HCT116 (cell line): ENCODE data around the gene RAI2. TPM values are rescaled to one million over a fixed set of nuclear protein-coding genes. Genes with fewer than 3 reads are reported as not detected.

Experiments
- ATAC-seq: fragments of 200-7000 bp; cut with Tn5 transposase; 2 replicates; pipeline ENCODE4 v1.9.1; 2020; ENCODE audit warnings: mild to moderate bottlenecking, moderate library complexity
- BruUV-seq: library from RNA; stranded (reverse); fragments of 400-500 nt; replicated peaks from 2 replicates; lab custom pipeline; 2021; lab: Mats Ljungman, UMichigan
- CTCF ChIA-PET: fragments of 300-600 bp; sonication (Branson Sonifier 250); formaldehyde crosslinking; loops from one replicate; lab custom pipeline; 2021; ENCODE audit warnings: antibody characterized with exemption; lab: Charles Lee
- POLR2A ChIA-PET: fragments of 300-600, 350-600 bp; sonication (Branson Sonifier 250); formaldehyde crosslinking; loops from one replicate; lab custom pipeline; 2021; ENCODE audit warnings: antibody characterized with exemption; lab: Charles Lee
- RAD21 ChIA-PET, 2 experiments: fragments of 300-600 bp; sonication (Branson Sonifier 250); formaldehyde crosslinking; loops; one replicate each; lab custom pipeline; 2023; ENCODE audit warnings: low total read pairs in 2 of 2; ENCODE audit not compliant: uncharacterized antibody in 2 of 2, unreplicated experiment in 2 of 2, low non-redundant PET in 1 of 2; lab: Charles Lee
- DNase-seq: peaks from one replicate; pipeline ENCODE4 v3.0.0-alpha.2; 2010; ENCODE audit warnings: low read depth, low spot score
- H2AFZ ChIP-seq: fragments of 200-600 bp; shearing (Covaris generic), sonication (generic); 2 replicates; pipeline ENCODE4 v1.6.1; 2017; ENCODE audit warnings: low read depth, mixed run types, mixed read lengths, antibody characterized with exemption, low read length; ENCODE audit not compliant: poor library complexity, severe bottlenecking
- H3K27ac ChIP-seq: 2 replicates; pipeline ENCODE4 v1.5.1; 2012; ENCODE audit warnings: low read depth, low read length
- H3K27me3 ChIP-seq: fragments of 200-600 bp; sonication (generic); 2 replicates; pipeline ENCODE4 v1.6.1; 2016; ENCODE audit warnings: mixed run types, low read length, mixed read lengths; ENCODE audit not compliant: insufficient read depth
- H3K36me3 ChIP-seq, 2 experiments: fragments of 200-500 bp in 1 of 2; fragments of 200-600 bp in 1 of 2; sonication (Bioruptor generic) in 1 of 2; sonication (generic) in 1 of 2; 2 replicates each; pipeline versions ENCODE4 v1.5.1 to v1.6.1; 2014 to 2016; ENCODE audit warnings: low read length in 2 of 2, inconsistent platforms in 1 of 2, mixed read lengths in 1 of 2, mixed run types in 1 of 2; ENCODE audit not compliant: insufficient read depth in 2 of 2, control insufficient read depth in 1 of 2
- H3K4me1 ChIP-seq, 2 experiments: fragments of 200-600 bp in 1 of 2; sonication (generic) in 1 of 2; 2 replicates each; pipeline versions ENCODE4 v1.5.1 to v1.6.1; 2012 to 2017; ENCODE audit warnings: low read length in 2 of 2, inconsistent platforms in 1 of 2, mild to moderate bottlenecking in 1 of 2, mixed read lengths in 1 of 2, mixed run types in 1 of 2, moderate library complexity in 1 of 2; ENCODE audit not compliant: insufficient read depth in 2 of 2, control insufficient read depth in 1 of 2
- H3K4me2 ChIP-seq: fragments of 200-600 bp; sonication (generic); 2 replicates; pipeline ENCODE4 v1.6.1; 2017; ENCODE audit warnings: mixed run types, low read length, mixed read lengths
- H3K4me3 ChIP-seq, 2 experiments: fragments of 200-600 bp in 1 of 2; sonication (generic) in 1 of 2; replicated peaks in 1 of 2; 2 replicates each; pipeline ENCODE4 v1.5.1; 2011 to 2016; ENCODE audit warnings: low read length in 2 of 2, control low read depth in 1 of 2, low read depth in 1 of 2, mild to moderate bottlenecking in 1 of 2, mixed read lengths in 1 of 2, mixed run types in 1 of 2
- H3K79me2 ChIP-seq: fragments of 200-600 bp; sonication (generic); 2 replicates; pipeline ENCODE4 v1.6.1; 2017; ENCODE audit warnings: mild to moderate bottlenecking, mixed run types, low read length, moderate library complexity, mixed read lengths; ENCODE audit not compliant: insufficient read depth
- H3K9ac ChIP-seq: fragments of 200-600 bp; sonication (generic); 2 replicates; pipeline ENCODE4 v1.6.1; 2016; ENCODE audit warnings: low read length, mixed read lengths
- H3K9me2 ChIP-seq: fragments of 200-600 bp; sonication (generic), shearing (Covaris generic); 2 replicates; pipeline ENCODE4 v1.6.1; 2017; ENCODE audit warnings: mixed run types, mild to moderate bottlenecking, moderate library complexity; ENCODE audit not compliant: insufficient read depth
- H3K9me3 ChIP-seq, 2 experiments: fragments of 200-500 bp in 1 of 2; fragments of 200-600 bp in 1 of 2; sonication (Bioruptor generic) in 1 of 2; sonication (generic) in 1 of 2; 2 replicates each; pipeline ENCODE4 v1.6.1; 2014 to 2017; ENCODE audit warnings: low read length in 2 of 2, mixed read lengths in 2 of 2, inconsistent platforms in 1 of 2, low read depth in 1 of 2, mild to moderate bottlenecking in 1 of 2, mixed run types in 1 of 2, moderate library complexity in 1 of 2; ENCODE audit not compliant: control insufficient read depth in 1 of 2, insufficient read depth in 1 of 2
- H4K20me1 ChIP-seq: fragments of 200-600 bp; sonication (generic), shearing (Covaris generic); 2 replicates; pipeline ENCODE4 v1.6.1; 2017; ENCODE audit warnings: mixed run types, mild to moderate bottlenecking, moderate library complexity; ENCODE audit not compliant: insufficient read depth
- REST ChIP-seq: IDR thresholded peaks from 2 replicates; pipeline ENCODE4 v1.6.1; 2012; ENCODE audit warnings: low read depth
- ZBTB33 ChIP-seq: IDR thresholded peaks from 2 replicates; pipeline ENCODE4 v1.6.1; 2011; ENCODE audit warnings: mild to moderate bottlenecking, low read length, moderate library complexity; ENCODE audit not compliant: insufficient replicate concordance; ENCODE audit errors: extremely low read depth
- intact Hi-C: fragments of 100-400 bp; cut with micrococcal nuclease; formaldehyde crosslinking; loops from 2 replicates; pipeline ENCODE4 v1.10.0; 2022
- total RNA-seq: library from RNA; stranded (reverse); gene quantifications from one replicate; pipeline ENCODE4 v1.2.1, GENCODE V29; 2021; ENCODE audit not compliant: unreplicated experiment

RAI2 gene
- total RNA-seq, 1 experiment from 2014 or later = not detected

GRCh38 chrX:17854531-17854930 is 6.6 kb downstream of the RAI2 start:
- H3K27me3 ChIP-seq = peaks cover 14% of the 10 kb centered on the region; the same call in 1 of the 2 replicates
- intact Hi-C loops = no loop called here
- no peaks in the 10 kb centered on the region for H3K4me1 ChIP-seq
- H4K20me1 ChIP-seq = no peaks in the 10 kb centered on the region
- no peaks in the 10 kb centered on the region for H3K36me3 ChIP-seq
- H3K27ac ChIP-seq = no peak overlapping the region
- H3K4me2 ChIP-seq = no peak overlapping the region
- no peaks in the 10 kb centered on the region for H3K9me2 ChIP-seq
- no peak overlapping the region for H3K9ac ChIP-seq
- H2AFZ ChIP-seq = no peak overlapping the region
- ChIA-PET RAD21 (no interaction called here), POLR2A (no interaction called here), CTCF (no interaction called here)
- DNase-seq (no peak), ATAC-seq (no peak)
- no TSS peak for BruUV-seq
- H3K79me2 ChIP-seq = no peaks in the 10 kb centered on the region
- no peak overlapping the region for H3K4me3 ChIP-seq
- H3K9me3 ChIP-seq = no peaks in the 10 kb centered on the region
- no peak for TF ChIP-seq ZBTB33

GRCh38 chrX:17854069-17854468 is 7.0 kb downstream of the RAI2 start:
- H3K27me3 ChIP-seq = peaks cover 14% of the 10 kb centered on the region; the same call in 1 of the 2 replicates
- no peaks in the 10 kb centered on the region for H3K36me3 ChIP-seq
- no peak overlapping the region for H3K27ac ChIP-seq
- H3K9me3 ChIP-seq = no peaks in the 10 kb centered on the region
- CTCF ChIA-PET = no interaction called here
- H4K20me1 ChIP-seq = no peaks in the 10 kb centered on the region
- BruUV-seq = no TSS peak
- no peak overlapping the region for H2AFZ ChIP-seq
- POLR2A ChIA-PET = no interaction called here
- ATAC-seq = no peak
- RAD21 ChIA-PET = no interaction called here
- H3K4me3 ChIP-seq = no peak overlapping the region
- H3K9ac ChIP-seq = no peak overlapping the region
- H3K9me2 ChIP-seq = no peaks in the 10 kb centered on the region
- DNase-seq = no peak
- no peak overlapping the region for H3K4me2 ChIP-seq
- no peaks in the 10 kb centered on the region for H3K4me1 ChIP-seq
- no peaks in the 10 kb centered on the region for H3K79me2 ChIP-seq
- TF ChIP-seq REST = no peak
- intact Hi-C loops = no loop called here
